ENCODE measurements around the gene TEKT5. TPM values are rescaled to one million over a fixed set of nuclear protein-coding genes. Genes with fewer than 3 reads are reported as not detected.
"Not testable (repeated sequence)": the region's sequence is repeated elsewhere in the genome, so short reads cannot be mapped to it uniquely, and the experiment has no call there.

TEKT5 gene
- total RNA-seq, 1 donor from 2014 or later: 1.0 TPM

GRCh38 chr16:10638101-10638500 is 56.6 kb downstream of the TEKT5 start:
- DNase-seq (ENCODE audit: low spot score in 2 of 2, unreplicated experiment in 2 of 2): no peak
- H3K27ac Mint-ChIP-seq: no peak overlapping the region
- peaks cover 8% of the 10 kb centered on the region for H3K9me3 Mint-ChIP-seq
- no peaks in the 10 kb centered on the region for H3K4me1 Mint-ChIP-seq
- H3K36me3 Mint-ChIP-seq: no peaks in the 10 kb centered on the region
- no peak for TF ChIP-seq CTCF (IDR thresholded peaks at IDR 0.05; ENCODE audit: unreplicated experiment)
- no peaks in the 10 kb centered on the region for H3K27me3 Mint-ChIP-seq (ENCODE audit: low read depth)
- H3K4me3 Mint-ChIP-seq: no peak overlapping the region

- Mint-ChIP-seq H3K4me1 (no peaks in the 10 kb centered on the region), H3K9me3 (peaks cover 8% of the 10 kb centered on the region), H3K27ac (no peak overlapping the region), H3K27me3 (ENCODE audit: low read depth) (no peaks in the 10 kb centered on the region), H3K36me3 (no peaks in the 10 kb centered on the region), H3K4me3 (no peak overlapping the region)
- no peak for DNase-seq (ENCODE audit: low spot score in 2 of 2, unreplicated experiment in 2 of 2)
- no peak for TF ChIP-seq CTCF (IDR thresholded peaks at IDR 0.05; ENCODE audit: unreplicated experiment)
Measured at GRCh38 chr16:10637337-10638037, 57.2 kb downstream of the TEKT5 start.

GRCh38 chr16:10635365-10636021 is 59.2 kb downstream of the TEKT5 start:
- Mint-ChIP-seq H3K27ac (no peak overlapping the region), H3K4me1 (no peaks in the 10 kb centered on the region), H3K9me3 (peaks cover 8% of the 10 kb centered on the region), H3K4me3 (no peak overlapping the region), H3K27me3 (ENCODE audit: low read depth) (no peaks in the 10 kb centered on the region), H3K36me3 (no peaks in the 10 kb centered on the region)
- no peak for TF ChIP-seq CTCF (IDR thresholded peaks at IDR 0.05; ENCODE audit: unreplicated experiment)
- no peak for DNase-seq (ENCODE audit: low spot score in 2 of 2, unreplicated experiment in 2 of 2)

GRCh38 chr16:10633429-10633828 is 61.3 kb downstream of the TEKT5 start:
- H3K27me3 Mint-ChIP-seq (ENCODE audit: low read depth); H3K4me1 Mint-ChIP-seq; H3K36me3 Mint-ChIP-seq; DNase-seq (ENCODE audit: low spot score in 2 of 2, unreplicated experiment in 2 of 2); H3K4me3 Mint-ChIP-seq; H3K9me3 Mint-ChIP-seq; H3K27ac Mint-ChIP-seq: not testable (repeated sequence)

- DNase-seq (ENCODE audit: low spot score in 2 of 2, unreplicated experiment in 2 of 2): no peak
- H3K27me3 Mint-ChIP-seq (ENCODE audit: low read depth): no peaks in the 10 kb centered on the region
- no peaks in the 10 kb centered on the region for H3K4me1 Mint-ChIP-seq
- H3K4me3 Mint-ChIP-seq: no peak overlapping the region
- peaks cover 8% of the 10 kb centered on the region for H3K9me3 Mint-ChIP-seq
- H3K36me3 Mint-ChIP-seq: no peaks in the 10 kb centered on the region
- H3K27ac Mint-ChIP-seq: no peak overlapping the region
- TF ChIP-seq CTCF (IDR thresholded peaks at IDR 0.05; ENCODE audit: unreplicated experiment): no peak
Measured at GRCh38 chr16:10631886-10632285, 62.8 kb downstream of the TEKT5 start.

- Mint-ChIP-seq H3K36me3 (peaks cover 2% of the 10 kb centered on the region), H3K9me3 (peaks cover 10% of the 10 kb centered on the region), H3K4me1 (no peaks in the 10 kb centered on the region), H3K27me3 (ENCODE audit: low read depth) (no peaks in the 10 kb centered on the region), H3K27ac (no peak overlapping the region), H3K4me3 (no peak overlapping the region)
- TF ChIP-seq CTCF (IDR thresholded peaks at IDR 0.05; ENCODE audit: unreplicated experiment): no peak
- DNase-seq (ENCODE audit: low spot score in 2 of 2, unreplicated experiment in 2 of 2): no peak
Measured at GRCh38 chr16:10629592-10629963, 65.2 kb downstream of the TEKT5 start.
